Measurements from ENCODE around the gene TRH.

DNA sequence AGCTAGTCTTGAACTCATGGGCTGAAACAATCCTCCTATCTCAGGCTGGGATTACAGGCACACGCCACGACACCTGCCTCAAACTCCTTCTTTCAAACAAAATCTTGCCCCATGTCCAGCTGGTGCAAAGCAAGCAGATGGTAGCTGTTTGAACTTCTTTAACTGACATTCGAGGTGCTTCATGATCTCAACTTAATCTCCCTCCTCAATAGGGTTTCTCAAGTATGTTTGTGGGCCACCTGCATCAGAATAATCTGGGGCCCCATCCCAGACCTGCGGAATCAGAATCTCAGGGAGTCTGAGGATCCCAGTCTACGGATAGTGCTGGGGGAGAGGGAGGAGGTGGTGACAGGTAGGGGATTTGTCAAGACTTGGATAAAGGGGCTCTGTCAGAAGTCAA, 20.9 kb upstream of the TRH start:
- TF ChIP-seq, protein P1, sequence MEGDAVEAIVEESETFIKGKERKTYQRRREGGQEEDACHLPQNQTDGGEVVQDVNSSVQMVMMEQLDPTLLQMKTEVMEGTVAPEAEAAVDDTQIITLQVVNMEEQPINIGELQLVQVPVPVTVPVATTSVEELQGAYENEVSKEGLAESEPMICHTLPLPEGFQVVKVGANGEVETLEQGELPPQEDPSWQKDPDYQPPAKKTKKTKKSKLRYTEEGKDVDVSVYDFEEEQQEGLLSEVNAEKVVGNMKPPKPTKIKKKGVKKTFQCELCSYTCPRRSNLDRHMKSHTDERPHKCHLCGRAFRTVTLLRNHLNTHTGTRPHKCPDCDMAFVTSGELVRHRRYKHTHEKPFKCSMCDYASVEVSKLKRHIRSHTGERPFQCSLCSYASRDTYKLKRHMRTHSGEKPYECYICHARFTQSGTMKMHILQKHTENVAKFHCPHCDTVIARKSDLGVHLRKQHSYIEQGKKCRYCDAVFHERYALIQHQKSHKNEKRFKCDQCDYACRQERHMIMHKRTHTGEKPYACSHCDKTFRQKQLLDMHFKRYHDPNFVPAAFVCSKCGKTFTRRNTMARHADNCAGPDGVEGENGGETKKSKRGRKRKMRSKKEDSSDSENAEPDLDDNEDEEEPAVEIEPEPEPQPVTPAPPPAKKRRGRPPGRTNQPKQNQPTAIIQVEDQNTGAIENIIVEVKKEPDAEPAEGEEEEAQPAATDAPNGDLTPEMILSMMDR (IDR thresholded peaks at IDR 0.05): no peak
- no peak for TF ChIP-seq POLR2A (IDR thresholded peaks at IDR 0.05)

All from Peyer's patch (tissue), 4 donors.